Activated B cell treated with CpG ODN at 0.5 μM for 24 hours (primary cell): ENCODE results near the gene DBF4. TPM values are rescaled to one million over a fixed set of nuclear protein-coding genes. Genes with fewer than 3 reads are reported as not detected.
"Not testable (repeated sequence)": the region's sequence is repeated elsewhere in the genome, so short reads cannot be mapped to it uniquely, and the experiment has no call there.

Experiments
- ATAC-seq: fragments of 200-7000 bp; cut with Tn5 transposase; one replicate; pipeline ENCODE4 v1.10.0; 2021; ENCODE audit warnings: low read depth, mild to moderate bottlenecking, moderate library complexity
- CTCF ChIA-PET: fragments of 350-600 bp; sonication (Branson Sonifier 250); formaldehyde crosslinking; loops from one replicate; lab custom pipeline; 2021; ENCODE audit warnings: antibody characterized with exemption; lab: Charles Lee
- POLR2A ChIA-PET: fragments of 350-600 bp; sonication (Branson Sonifier 250); formaldehyde crosslinking; loops from one replicate; lab custom pipeline; 2021; ENCODE audit warnings: antibody characterized with exemption; lab: Charles Lee
- DNase-seq: peaks from one replicate; pipeline ENCODE4 v3.0.0; 2022
- H3K27ac Mint-ChIP-seq: one replicate; pipeline ENCODE4 v1.8.0; 2020; ENCODE audit warnings: mixed read lengths
- H3K27me3 Mint-ChIP-seq: one replicate; pipeline ENCODE4 v1.8.0; 2021; ENCODE audit warnings: mixed read lengths
- H3K36me3 Mint-ChIP-seq: one replicate; pipeline ENCODE4 v1.8.0; 2021; ENCODE audit warnings: low read depth, mixed read lengths
- H3K4me1 Mint-ChIP-seq: one replicate; pipeline ENCODE4 v1.8.0; 2021; ENCODE audit warnings: mixed read lengths
- H3K4me3 Mint-ChIP-seq: one replicate; pipeline ENCODE4 v1.8.0; 2020; ENCODE audit warnings: mild to moderate bottlenecking, mixed read lengths
- H3K9me3 Mint-ChIP-seq: one replicate; pipeline ENCODE4 v1.8.0; 2020; ENCODE audit warnings: mixed read lengths
- intact Hi-C: fragments of 100-400 bp; cut with micrococcal nuclease; formaldehyde crosslinking; loops from one replicate; pipeline ENCODE4 v1.15.1; 2024
- total RNA-seq: library from RNA; stranded (reverse); gene quantifications from 2 replicates; pipeline ENCODE4 v1.2.3, GENCODE V29; 2022
- TF ChIP-seq, protein P1 (sequence below): fragments of 200-600 bp; IDR thresholded peaks from one replicate; pipeline ENCODE4 v1.8.0; 2022; ENCODE audit warnings: antibody characterized with exemption, mild to moderate bottlenecking

Gene DBF4
- total RNA-seq, 1 donor from 2014 or later, result 30.3 TPM

DNA sequence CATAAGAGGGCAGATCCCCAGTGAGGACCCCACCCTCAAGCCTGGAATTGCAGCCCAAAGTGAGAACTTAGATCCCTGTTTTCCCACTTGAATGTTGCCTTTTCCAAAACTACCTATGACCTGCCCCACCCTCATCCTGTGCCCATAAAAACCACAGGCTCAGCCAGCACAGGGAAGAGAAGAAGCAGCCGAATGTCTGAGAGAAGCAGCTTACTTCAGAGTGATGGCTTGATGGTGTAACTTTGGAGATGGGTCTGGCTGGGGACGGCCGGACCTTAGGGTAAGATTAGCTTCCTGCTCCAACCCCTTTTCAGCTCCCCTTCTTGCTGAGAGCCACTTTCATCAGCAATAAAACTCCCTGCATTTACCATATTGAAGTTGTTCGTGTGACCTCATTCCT lies 5.8 kb upstream of the DBF4 start:
- Mint-ChIP-seq H3K9me3 (peaks cover 18% of the 10 kb centered on the region), H3K27me3 (no peaks in the 10 kb centered on the region), H3K36me3 (peaks cover 44% of the 10 kb centered on the region), H3K27ac (no peak overlapping the region), H3K4me3 (no peak overlapping the region), H3K4me1 (peaks cover 26% of the 10 kb centered on the region)
- intact Hi-C loops, result loop anchor here (10.0 kb wide), 1 partner anchor 936 kb away; no protein-coding TSS in a partner anchor
- CTCF ChIA-PET, result interaction anchor here (0.8 kb wide), 1 partner anchor 18 kb away, joined by 3 read pairs; no protein-coding TSS in a partner anchor
- TF ChIP-seq, protein P1, sequence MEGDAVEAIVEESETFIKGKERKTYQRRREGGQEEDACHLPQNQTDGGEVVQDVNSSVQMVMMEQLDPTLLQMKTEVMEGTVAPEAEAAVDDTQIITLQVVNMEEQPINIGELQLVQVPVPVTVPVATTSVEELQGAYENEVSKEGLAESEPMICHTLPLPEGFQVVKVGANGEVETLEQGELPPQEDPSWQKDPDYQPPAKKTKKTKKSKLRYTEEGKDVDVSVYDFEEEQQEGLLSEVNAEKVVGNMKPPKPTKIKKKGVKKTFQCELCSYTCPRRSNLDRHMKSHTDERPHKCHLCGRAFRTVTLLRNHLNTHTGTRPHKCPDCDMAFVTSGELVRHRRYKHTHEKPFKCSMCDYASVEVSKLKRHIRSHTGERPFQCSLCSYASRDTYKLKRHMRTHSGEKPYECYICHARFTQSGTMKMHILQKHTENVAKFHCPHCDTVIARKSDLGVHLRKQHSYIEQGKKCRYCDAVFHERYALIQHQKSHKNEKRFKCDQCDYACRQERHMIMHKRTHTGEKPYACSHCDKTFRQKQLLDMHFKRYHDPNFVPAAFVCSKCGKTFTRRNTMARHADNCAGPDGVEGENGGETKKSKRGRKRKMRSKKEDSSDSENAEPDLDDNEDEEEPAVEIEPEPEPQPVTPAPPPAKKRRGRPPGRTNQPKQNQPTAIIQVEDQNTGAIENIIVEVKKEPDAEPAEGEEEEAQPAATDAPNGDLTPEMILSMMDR, result no peak
- DNase-seq (no peak), ATAC-seq (no peak)
- POLR2A ChIA-PET, result no interaction called here

DNA sequence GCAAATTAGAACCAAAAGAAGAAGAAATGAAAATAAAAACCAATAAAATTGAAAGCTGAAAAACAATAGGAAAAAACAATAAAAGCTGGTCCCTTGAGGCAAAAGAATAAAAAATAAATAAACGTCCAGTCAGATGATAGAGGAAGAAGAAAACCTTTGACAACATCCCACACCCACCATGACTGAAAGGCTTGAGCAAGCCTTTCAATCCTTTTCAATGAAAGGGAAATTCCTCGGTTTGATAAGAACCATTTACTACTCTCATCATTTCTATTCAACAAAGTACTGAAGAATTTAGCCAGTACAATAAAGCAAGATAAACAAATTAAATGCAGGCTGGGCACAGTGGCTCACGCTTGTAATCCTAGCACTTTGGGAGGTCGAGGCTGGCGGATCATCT lies 3.9 kb upstream of the DBF4 start:
- intact Hi-C loops, result loop anchor here (10.0 kb wide), 1 partner anchor 938 kb away; no protein-coding TSS in a partner anchor
- POLR2A ChIA-PET, result no interaction called here

DNA sequence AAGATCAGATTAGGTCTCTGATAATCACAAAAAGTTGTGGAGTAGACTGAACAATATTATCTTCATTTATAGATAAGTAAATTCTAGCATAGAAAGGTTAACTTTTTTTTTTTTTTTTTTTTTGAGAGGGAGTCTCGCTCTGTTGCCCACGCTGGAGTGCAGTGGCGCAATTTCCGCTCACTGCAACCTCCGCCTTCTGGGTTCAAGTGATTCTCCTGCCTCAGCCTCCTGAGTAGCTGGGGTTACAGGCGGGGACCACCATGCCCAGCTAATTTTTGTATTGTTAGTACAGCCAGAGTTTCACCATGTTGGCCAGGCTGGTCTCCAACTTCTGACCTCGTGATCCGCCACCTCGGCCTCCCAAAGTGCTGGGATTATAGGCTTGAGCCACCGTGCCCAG lies 3.0 kb upstream of the DBF4 start:
- POLR2A ChIA-PET, H3K4me3 Mint-ChIP-seq, ATAC-seq, H3K9me3 Mint-ChIP-seq, H3K27me3 Mint-ChIP-seq, DNase-seq, CTCF ChIA-PET, H3K27ac Mint-ChIP-seq: not testable (repeated sequence)
- intact Hi-C loops, result loop anchor here (10.0 kb wide), 1 partner anchor 939 kb away; no protein-coding TSS in a partner anchor
- peaks cover 42% of the 10 kb centered on the region for H3K4me1 Mint-ChIP-seq
- H3K36me3 Mint-ChIP-seq, result peaks cover 28% of the 10 kb centered on the region

More for the DNA sequence above, 3.9 kb upstream of the DBF4 start:
- CTCF ChIA-PET, result interaction anchor here (0.6 to 1.6 kb wide), 2 partner anchors 14 to 946 kb away, joined by 3 to 5 read pairs; no protein-coding TSS in a partner anchor
- H3K27me3 Mint-ChIP-seq, result no peaks in the 10 kb centered on the region
- peaks cover 33% of the 10 kb centered on the region for H3K36me3 Mint-ChIP-seq
- H3K4me1 Mint-ChIP-seq, result peaks cover 32% of the 10 kb centered on the region
- no peak overlapping the region for H3K4me3 Mint-ChIP-seq
- no peak overlapping the region for H3K27ac Mint-ChIP-seq
- TF ChIP-seq, protein P1, result no peak
- peaks cover 3% of the 10 kb centered on the region for H3K9me3 Mint-ChIP-seq
- ATAC-seq, result no peak
- DNase-seq, result no peak

DNA sequence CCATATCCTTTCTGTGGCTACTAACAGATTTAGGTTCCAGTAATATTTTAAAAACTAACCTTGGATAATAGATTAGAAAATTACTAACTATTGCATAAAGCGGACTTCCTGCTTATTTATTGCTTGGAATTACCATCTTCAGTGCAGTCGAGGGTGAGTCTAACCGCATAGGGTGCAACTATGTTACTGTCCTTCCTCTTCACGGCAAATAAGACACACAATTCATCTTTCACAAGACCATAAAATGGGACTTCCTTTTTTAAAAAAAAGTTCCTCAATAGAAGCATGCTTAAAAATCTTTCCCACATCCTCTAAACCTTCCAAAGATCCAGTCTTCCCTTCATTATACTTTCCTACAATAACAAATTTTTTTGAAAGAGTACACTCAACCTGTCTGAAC lies 2.2 kb upstream of the DBF4 start:
- Mint-ChIP-seq H3K27ac (peak overlapping the region; percentile 46), H3K27me3 (no peaks in the 10 kb centered on the region), H3K4me3 (peak overlapping the region; percentile 95), H3K4me1 (peaks cover 43% of the 10 kb centered on the region), H3K9me3 (peaks cover 3% of the 10 kb centered on the region), H3K36me3 (peaks cover 27% of the 10 kb centered on the region)
- ChIA-PET POLR2A (no interaction called here), CTCF (no interaction called here)
- TF ChIP-seq, protein P1, result no peak
- DNase-seq, result no peak
- no peak for ATAC-seq
- intact Hi-C loops, result loop anchor here (2.0 to 10.0 kb wide), 2 partner anchors 13 to 939 kb away; no protein-coding TSS in a partner anchor

DNA sequence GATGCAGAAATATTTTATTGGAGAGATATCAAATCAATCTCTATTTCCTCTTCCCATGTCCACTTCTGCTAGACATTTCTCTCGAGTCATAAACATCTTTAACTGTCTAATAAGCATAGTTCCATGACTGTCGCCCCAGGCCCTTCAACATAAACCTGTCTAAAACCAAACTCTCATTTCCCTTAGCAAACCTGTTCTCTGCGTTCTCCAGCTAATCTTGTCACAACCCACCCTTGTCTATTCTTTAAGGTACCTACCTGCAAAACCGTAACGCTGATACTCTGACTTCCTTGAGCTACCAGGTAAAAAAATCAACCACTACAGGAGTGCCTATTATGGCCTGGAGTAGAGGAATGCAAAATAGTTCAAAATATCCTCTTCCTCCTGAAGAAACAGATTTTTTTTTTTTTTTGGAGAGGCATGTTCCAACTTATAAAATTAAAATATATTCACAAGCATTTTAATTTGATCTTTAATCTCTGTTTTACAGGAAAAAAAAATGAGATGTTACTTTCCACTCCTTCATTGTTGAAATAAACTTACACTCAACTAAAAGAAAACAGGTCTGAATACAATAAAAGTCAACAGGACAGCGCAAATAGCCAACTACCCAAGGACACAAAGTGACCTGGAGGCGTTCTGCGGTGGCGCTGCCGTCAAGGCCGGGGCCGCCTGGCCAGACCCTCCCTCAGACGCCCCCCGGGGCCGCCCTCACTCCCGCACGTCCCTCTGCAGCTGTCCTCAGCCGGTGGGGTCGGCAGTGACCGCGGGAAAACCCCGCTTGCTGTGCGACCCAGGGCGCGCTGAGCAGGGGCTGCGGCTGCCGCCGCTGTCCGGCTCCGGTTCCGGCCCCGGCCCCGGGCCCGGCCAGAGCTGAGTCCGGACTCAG lies 898 bp upstream of the DBF4 start:
- intact Hi-C loops, result loop anchor here (1.0 to 10.0 kb wide), 12 partner anchors 15 to 941 kb away; partner anchors contain the start of genes ADAM22, CROT, DMTF1 and ELAPOR2
- Mint-ChIP-seq H3K4me1 (peaks cover 43% of the 10 kb centered on the region), H3K36me3 (peaks cover 30% of the 10 kb centered on the region), H3K9me3 (peaks cover 3% of the 10 kb centered on the region), H3K4me3 (peak overlapping the region; percentile 95), H3K27me3 (no peaks in the 10 kb centered on the region), H3K27ac (peak overlapping the region; percentile 68)
- DNase-seq, result no peak
- TF ChIP-seq, protein P1, result no peak
- ATAC-seq, result peak; percentile 4
- ChIA-PET CTCF (interaction anchor here (0.6 kb wide), 2 partner anchors 10 to 451 kb away, joined by 3 to 4 read pairs; no protein-coding TSS in a partner anchor), POLR2A (interaction anchor here (0.5 to 1.7 kb wide), 4 partner anchors 21 to 723 kb away, joined by 3 to 7 read pairs (median 5); partner anchors contain the start of gene ABCB1)
